Right hindlimb (tissue), 1 donor: ENCODE results near the gene PIWIL1.

ENCODE experiments used
- DNase-seq: peaks from one replicate; pipeline ENCODE4 v3.0.0-alpha.2; 2018

The PIWIL1 gene

DNA sequence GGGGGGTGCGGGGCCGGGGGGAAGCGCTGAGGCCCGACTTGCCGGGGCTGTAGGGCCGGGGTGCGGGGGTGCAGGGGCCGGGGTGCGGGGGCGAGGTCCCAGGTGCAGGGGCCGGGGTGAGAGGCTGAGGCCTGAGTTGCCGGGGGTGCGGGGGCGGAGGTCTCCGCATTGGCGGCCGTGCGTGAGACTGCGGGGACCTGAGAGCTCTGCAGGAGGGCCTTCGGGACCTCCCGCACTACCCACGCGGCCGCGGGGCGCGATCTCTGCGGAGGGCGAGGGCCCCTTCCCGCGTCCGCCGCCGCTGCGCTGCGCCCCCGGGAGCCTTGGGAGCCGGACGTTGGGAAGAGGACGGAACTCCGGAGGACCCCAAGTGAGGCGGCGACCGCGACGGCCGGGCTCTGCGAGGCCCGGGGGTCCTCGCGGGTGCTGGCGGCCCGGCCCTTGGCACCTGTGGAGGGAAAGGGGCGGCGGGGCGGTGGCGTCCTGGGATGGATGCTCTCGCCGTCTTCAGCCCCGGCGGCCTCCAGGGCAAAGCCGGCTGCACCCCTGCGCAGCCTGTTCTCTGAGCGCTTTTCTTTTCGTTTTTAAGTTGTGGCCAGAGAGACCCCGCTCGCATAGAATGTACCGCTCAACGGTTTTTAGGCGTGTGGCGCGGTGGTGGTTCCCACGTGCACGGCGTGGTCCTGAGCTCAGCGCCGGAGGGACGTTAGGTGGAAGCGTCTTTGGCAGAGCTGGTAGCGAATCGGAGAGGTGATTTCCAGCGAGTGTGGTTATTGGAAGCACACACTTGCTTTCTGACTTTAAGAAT lies 1.3 kb downstream of the PIWIL1 start:
- no peak for DNase-seq

DNA sequence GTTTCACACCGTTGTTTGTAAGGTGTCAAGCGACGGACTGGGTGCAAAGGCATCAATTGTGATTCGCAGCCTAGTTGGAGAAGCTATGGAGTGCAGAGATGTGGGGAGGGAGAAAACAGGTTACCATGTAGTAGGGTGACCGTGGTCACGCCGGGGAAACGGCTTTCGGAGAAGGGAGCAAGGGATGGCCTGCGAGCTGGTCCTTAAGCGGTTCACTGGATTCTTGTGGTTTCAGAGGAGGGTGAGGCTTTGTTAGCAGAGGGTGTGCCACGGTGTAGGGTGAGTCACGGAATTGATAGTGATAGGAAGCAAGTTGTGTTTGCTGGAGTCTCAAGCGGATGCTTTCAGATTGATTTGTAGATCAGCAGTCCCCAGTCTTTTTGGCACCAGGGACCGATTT lies 2.3 kb downstream of the PIWIL1 start:
- no peak for DNase-seq

DNA sequence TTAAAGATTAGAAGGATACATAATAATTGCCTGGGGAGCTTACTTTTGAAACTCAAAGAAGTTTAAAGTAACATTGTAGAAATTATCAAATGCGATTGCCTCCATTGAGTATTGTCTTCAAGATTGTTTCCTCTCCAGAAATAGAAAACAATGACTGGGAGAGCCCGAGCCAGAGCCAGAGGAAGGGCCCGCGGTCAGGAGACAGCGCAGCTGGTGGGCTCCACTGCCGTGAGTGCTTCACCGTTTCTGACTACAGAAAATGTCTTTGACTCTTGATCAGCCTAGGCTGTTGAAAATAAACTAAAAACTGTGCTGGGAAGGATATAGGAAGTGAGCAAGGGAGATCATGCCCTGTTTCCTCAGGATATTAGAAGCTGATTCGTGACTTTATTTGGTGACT lies 4.8 kb downstream of the PIWIL1 start:
- no peak for DNase-seq

DNA sequence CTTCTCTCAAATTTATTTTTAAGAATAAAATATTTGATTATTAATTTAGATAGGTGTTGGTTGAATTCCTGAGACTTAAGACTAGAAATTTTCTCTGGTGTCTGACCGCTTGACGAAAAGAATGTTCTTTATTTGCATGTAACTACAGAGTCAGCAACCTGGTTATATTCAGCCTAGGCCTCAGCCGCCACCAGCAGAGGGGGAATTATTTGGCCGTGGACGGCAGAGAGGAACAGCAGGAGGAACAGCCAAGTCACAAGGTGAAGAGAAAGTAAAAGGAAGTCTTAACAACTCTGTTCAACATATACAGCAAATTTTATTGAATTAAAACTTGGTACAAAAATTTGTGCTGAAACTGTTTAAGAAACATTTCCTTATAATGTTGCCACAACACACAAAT lies 5.2 kb downstream of the PIWIL1 start:
- no peak for DNase-seq

- no peak for DNase-seq
These were observed 6.8 kb downstream of the PIWIL1 start for GRCh38 chr12:130344529-130344928.

GRCh38 chr12:130345292-130345691 lies 7.6 kb downstream of the PIWIL1 start:
- DNase-seq: no peak

- no peak for DNase-seq
These were observed 9.9 kb downstream of the PIWIL1 start for GRCh38 chr12:130347588-130347987.

GRCh38 chr12:130350715-130351114 lies 13.0 kb downstream of the PIWIL1 start:
- DNase-seq: no peak

DNA sequence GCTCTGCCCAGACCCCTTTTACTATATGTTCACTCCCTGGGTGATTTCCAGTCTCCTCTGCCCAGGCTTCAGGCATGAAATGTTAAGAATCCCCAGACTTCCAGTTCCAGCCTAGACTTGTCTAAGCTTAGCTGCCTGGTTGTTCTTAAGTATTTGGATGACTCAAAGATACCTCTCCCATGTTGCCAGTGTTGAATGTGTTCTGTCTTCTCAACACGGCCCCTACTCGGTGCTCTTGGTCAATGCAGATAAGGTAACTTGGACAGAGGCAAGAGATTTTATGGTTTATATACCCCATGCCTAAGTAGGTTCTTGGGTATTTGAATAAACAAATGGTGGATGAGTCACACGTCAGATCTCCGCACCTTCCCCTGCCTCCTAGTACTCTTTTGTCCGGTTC lies 13.6 kb downstream of the PIWIL1 start:
- DNase-seq: no peak

DNA sequence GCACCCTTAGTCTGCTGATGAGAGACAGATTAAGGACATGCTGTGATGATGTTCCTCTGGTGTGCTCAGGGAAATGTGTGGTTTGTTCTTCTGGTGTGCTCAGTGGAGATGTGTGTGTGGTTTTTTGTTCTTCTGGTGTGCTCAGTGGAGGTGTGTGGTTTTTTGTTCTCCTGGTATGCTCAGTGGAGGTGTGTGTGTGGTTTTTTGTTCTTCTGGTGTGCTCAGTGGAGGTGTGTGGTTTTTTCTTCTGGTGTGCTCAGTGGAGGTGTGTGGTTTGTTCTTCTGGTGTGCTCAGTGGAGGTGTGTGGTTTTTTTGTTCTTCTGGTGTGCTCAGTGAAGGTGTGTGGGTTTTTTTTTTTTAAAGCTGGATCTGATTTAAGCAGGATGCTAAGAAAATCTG lies 15.4 kb downstream of the PIWIL1 start:
- DNase-seq: no peak

GRCh38 chr12:130354407-130354806 lies 16.7 kb downstream of the PIWIL1 start:
- DNase-seq: no peak

GRCh38 chr12:130356222-130356621 lies 18.5 kb downstream of the PIWIL1 start:
- DNase-seq: no peak

- no peak for DNase-seq
These were observed 19.6 kb downstream of the PIWIL1 start for GRCh38 chr12:130357241-130357640.

- DNase-seq: no peak
These were observed 20.1 kb downstream of the PIWIL1 start for GRCh38 chr12:130357729-130358330.

GRCh38 chr12:130362060-130362459 lies 24.4 kb downstream of the PIWIL1 start:
- no peak for DNase-seq

DNA sequence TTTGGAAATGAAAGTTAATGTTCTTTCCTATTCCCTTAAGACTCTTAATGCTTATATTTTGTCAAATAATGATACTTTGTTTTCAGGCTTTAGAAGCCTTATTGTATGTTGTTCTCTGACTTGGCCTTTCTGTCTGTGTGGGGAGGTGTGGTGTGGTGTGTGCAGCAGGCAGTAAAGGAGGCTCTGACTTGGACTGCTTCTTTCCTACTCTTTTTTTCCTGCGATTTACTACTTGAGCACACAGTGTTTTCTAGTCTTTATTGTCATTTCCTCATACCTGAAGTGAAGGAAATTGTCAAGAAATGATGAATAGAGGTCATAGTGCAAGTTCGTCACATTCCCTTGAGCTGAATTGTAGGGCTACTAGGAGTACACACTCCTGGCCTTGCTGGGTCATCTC lies 26.9 kb downstream of the PIWIL1 start:
- DNase-seq: no peak

- DNase-seq: no peak
These were observed 28.5 kb downstream of the PIWIL1 start for GRCh38 chr12:130366159-130366558.

- no peak for DNase-seq
These were observed 29.3 kb downstream of the PIWIL1 start for GRCh38 chr12:130367003-130367402.

DNA sequence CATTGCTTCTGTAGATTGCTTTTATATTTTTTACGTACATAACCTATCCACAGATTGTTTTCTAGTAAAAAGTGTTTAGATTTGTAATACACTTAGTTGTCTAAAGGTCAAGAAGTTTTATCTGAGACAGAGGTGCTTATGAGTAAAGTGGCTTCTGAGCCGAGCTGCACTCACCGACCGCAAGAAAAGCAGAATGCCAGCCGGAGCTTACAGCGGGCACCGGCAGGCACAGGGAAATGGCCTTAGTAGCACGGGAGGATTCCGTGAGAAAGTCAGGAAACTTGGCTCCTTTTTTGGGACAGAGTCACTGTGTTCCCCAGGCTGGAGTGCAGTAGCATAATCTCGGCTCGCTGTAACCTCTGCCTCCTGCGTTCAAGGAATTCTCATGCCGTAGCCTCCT lies 29.8 kb downstream of the PIWIL1 start:
- DNase-seq: no peak

DNA sequence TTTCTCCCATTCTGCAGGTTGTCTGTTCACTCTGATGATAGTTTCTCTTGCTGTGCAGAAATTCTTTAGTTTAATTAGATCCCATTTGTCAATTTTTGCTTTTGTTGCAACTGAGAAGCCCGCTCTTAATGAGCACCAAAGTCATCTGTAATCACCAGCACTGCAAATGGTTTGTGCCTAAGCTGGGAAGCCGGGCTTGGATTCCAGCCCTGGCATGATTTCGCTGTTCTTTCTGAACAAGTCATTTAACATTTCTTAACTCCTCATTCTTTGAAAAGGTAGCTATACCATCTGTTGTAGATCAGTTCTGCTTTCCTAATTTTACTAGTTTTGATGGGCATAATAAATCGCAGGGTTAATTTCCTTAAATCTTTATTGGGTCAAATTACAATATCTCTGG lies 32.1 kb downstream of the PIWIL1 start:
- no peak for DNase-seq

DNA sequence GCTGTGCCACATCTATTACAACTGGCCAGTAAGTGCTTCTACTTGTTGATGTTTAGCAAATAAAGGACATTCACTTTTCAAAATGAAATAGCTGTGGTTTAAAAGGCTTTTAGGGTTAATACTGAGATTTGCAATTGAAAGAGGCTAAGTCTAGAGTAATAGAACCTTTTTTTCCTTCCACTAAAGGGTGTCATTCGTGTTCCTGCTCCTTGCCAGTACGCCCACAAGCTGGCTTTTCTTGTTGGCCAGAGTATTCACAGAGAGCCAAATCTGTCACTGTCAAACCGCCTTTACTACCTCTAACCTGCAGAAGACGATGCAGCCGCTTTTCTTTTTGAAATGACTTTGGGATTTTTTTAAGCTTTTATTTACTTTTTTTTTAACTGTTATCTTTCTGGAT lies 33.6 kb downstream of the PIWIL1 start:
- DNase-seq: no peak

- no peak for DNase-seq
These were observed 35.2 kb downstream of the PIWIL1 start for GRCh38 chr12:130372936-130373335.

- no peak for DNase-seq
These were observed 36.4 kb downstream of the PIWIL1 start for GRCh38 chr12:130374083-130374482.
